SH-SY5Y (cell line): Measurements from ENCODE around the gene GPR68.

ENCODE experiments used
- GATA2 ChIP-seq: IDR thresholded peaks from 2 replicates; pipeline ENCODE4 v1.6.1; 2011; ENCODE audit warnings: mild to moderate bottlenecking, low read depth, low read length
- GATA3 ChIP-seq: IDR thresholded peaks from 2 replicates; pipeline ENCODE4 v1.6.1; 2011; ENCODE audit warnings: low read depth, mild to moderate bottlenecking, low read length, moderate library complexity

- TF ChIP-seq GATA2 (no peak), GATA3 (no peak)
Measured at GRCh38 chr14:91277546-91278382, 33.3 kb upstream of the GPR68 start.
